Ovary (tissue), 9 donors: ENCODE data around the gene RPL36. TPM values are rescaled to one million over a fixed set of nuclear protein-coding genes. Genes with fewer than 3 reads are reported as not detected.
"Not testable (repeated sequence)": the region's sequence is repeated elsewhere in the genome, so short reads cannot be mapped to it uniquely, and the experiment has no call there.

Experiments used
- DNase-seq, 5 donors: peaks; one replicate each; pipeline ENCODE4 v3.0.0-alpha.2; 2019 to 2020
- H3K27ac ChIP-seq, 2 donors: fragments of 200-600 bp; one replicate each; pipeline versions ENCODE4 v1.5.1 to v1.8.0; 2019 to 2022
- H3K27me3 ChIP-seq: fragments of 200-600 bp; one replicate; pipeline ENCODE4 v1.8.0; 2022
- H3K36me3 ChIP-seq: fragments of 200-600 bp; sonication (generic); one replicate; pipeline ENCODE4 v1.5.1; 2019
- H3K4me1 ChIP-seq: one replicate; pipeline ENCODE4 v1.8.1; 2013; ENCODE audit warnings: mild to moderate bottlenecking, moderate library complexity; ENCODE audit not compliant: insufficient read depth
- H3K4me3 ChIP-seq: fragments of 200-600 bp; sonication (generic); one replicate; pipeline ENCODE4 v1.5.1; 2017
- H3K9me3 ChIP-seq, 2 donors: fragments of 200-600 bp in 1 of 2; sonication (generic) in 1 of 2; one replicate each; pipeline versions ENCODE4 v1.5.1 to v1.8.1; 2013 to 2019; ENCODE audit warnings: mild to moderate bottlenecking in 1 of 2, moderate library complexity in 1 of 2
- EP300 ChIP-seq: sonication (generic); formaldehyde crosslinking; IDR thresholded peaks from one replicate; pipeline ENCODE4 v1.6.1; 2017; ENCODE audit warnings: antibody characterized with exemption
- POLR2A ChIP-seq: fragments of 450-650 bp; IDR thresholded peaks from one replicate; pipeline ENCODE4 v1.6.1; 2017; ENCODE audit warnings: antibody characterized with exemption, mild to moderate bottlenecking, moderate library complexity
- WGBS, 3 donors: extraction: QIAGEN DNeasy Blood & Tissue Kit in 1 of 3; methylation state at CpG; one replicate each; pipeline versions ENCODE4 v1.1.5 to v1.1.7; 2013 to 2017; 5-methylcytosine and 5-hydroxymethylcytosine counted together
- intact Hi-C, 4 donors: fragments of 100-400 bp; cut with DNase I; formaldehyde crosslinking; loops; one replicate each; pipeline versions ENCODE4 v1.11.0 to v1.15.1; 2022 to 2023
- polyA plus RNA-seq, 2 donors: library from polyadenylated mRNA; stranded (reverse); fragments of 200-250 nt in 1 of 2; fragments of 350-450 nt in 1 of 2; fragmentation: Illumina TruSeq in 1 of 2; extraction: RNeasy Lipid Tissue Mini Kit (QIAGEN cat#74804) in 1 of 2; gene quantifications; one replicate each; pipeline ENCODE4 v1.2.3, GENCODE V29; 2013 to 2014
- total RNA-seq, 7 donors: library from RNA; depleted of rRNA in 2 of 7; stranded (reverse); fragments of >200 nt in 2 of 7; fragmentation: NEBNext Ultra II Directional in 3 of 7; extraction: Animal tissue kit (Norgen Biotek cat#: 25700) in 3 of 7; gene quantifications; one replicate each; pipeline versions ENCODE4 v1.1.0 to v1.2.4, GENCODE V29; 2016 to 2023
- TF ChIP-seq, protein P1 (sequence below), 3 donors: fragments of 450-650 bp in 2 of 3; fragments of 200-600 bp in 1 of 3; IDR thresholded peaks; one replicate each; pipeline versions ENCODE4 v1.5.1 to v1.8.0; 2016 to 2022; ENCODE audit warnings: antibody characterized with exemption in 3 of 3, mild to moderate bottlenecking in 1 of 3
- donor health status: DM: no; HTN: no; CAD: no; lungs with moderate emphysema.
- donor health status: DM: no; HTN: no; CAD: no.
- donor health status: Bipolar disorder and iron deficiency.
- donor health status: DM: yes; HTN: yes; CAD: no.
- donor health status: DM: no; HTN: no; CAD: no.
- donor health status: DM: yes; HTN: yes; CAD: no.

Gene RPL36
- total and polyA plus RNA-seq, 9 donors: 318 to 2,904 (median 1,897) TPM

DNA sequence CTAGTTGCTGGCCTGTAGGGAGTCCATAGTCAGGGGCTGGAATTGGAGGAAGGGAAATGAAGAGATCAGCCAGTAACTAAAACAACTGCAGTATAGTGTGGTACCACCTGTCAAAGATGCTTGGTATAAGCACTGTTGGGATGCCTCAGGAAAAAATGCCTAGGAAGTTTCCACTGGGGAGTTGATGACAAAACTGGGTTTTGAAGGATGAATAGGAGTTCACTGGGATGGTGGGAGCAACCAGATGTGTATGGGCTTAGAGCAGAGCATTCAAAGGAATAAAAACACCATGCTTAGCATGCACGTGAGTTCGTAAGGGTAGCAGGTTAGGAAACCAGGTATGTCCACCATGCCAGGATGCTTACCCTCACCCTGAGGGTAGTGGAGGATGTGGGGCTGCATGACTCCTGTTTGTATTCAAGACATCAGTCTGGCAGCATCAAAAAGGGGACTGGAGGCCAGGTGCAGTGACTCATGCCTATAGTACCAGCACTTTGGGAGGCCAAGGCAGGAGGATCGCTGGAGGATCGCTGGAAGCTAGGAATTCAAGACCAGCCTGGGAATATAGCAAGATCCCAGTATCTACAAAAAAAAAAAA, 37.5 kb downstream of the RPL36 start:
- Histone ChIP-seq H3K4me3 (no peak overlapping the region), H3K27me3 (no peaks in the 10 kb centered on the region), H3K27ac (no peak overlapping the region), H3K9me3 (peaks cover 0 to 4% of the 10 kb centered on the region in 2 donors), H3K36me3 (no peaks in the 10 kb centered on the region), H3K4me1 (no peaks in the 10 kb centered on the region)
- no peak for DNase-seq
- 91 to 95% (median 92%) methylated on average over 4 of the region's 4 CpGs for WGBS, 3 donors
- intact Hi-C loops: no loop called here
- no peak for TF ChIP-seq EP300
- no peak for TF ChIP-seq POLR2A
- TF ChIP-seq, protein P1, sequence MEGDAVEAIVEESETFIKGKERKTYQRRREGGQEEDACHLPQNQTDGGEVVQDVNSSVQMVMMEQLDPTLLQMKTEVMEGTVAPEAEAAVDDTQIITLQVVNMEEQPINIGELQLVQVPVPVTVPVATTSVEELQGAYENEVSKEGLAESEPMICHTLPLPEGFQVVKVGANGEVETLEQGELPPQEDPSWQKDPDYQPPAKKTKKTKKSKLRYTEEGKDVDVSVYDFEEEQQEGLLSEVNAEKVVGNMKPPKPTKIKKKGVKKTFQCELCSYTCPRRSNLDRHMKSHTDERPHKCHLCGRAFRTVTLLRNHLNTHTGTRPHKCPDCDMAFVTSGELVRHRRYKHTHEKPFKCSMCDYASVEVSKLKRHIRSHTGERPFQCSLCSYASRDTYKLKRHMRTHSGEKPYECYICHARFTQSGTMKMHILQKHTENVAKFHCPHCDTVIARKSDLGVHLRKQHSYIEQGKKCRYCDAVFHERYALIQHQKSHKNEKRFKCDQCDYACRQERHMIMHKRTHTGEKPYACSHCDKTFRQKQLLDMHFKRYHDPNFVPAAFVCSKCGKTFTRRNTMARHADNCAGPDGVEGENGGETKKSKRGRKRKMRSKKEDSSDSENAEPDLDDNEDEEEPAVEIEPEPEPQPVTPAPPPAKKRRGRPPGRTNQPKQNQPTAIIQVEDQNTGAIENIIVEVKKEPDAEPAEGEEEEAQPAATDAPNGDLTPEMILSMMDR (IDR thresholded peaks at IDR 0.05): no peak

- H3K4me3 ChIP-seq, H3K4me1 ChIP-seq, DNase-seq, H3K27ac ChIP-seq, intact Hi-C loops, H3K27me3 ChIP-seq, H3K36me3 ChIP-seq, H3K9me3 ChIP-seq: not testable (repeated sequence)
- WGBS, 3 donors: 79 to 92% (median 84%) methylated on average over 2 of the region's 2 CpGs
Measured at GRCh38 chr19:5733172-5733571, 43.1 kb downstream of the RPL36 start.

DNA sequence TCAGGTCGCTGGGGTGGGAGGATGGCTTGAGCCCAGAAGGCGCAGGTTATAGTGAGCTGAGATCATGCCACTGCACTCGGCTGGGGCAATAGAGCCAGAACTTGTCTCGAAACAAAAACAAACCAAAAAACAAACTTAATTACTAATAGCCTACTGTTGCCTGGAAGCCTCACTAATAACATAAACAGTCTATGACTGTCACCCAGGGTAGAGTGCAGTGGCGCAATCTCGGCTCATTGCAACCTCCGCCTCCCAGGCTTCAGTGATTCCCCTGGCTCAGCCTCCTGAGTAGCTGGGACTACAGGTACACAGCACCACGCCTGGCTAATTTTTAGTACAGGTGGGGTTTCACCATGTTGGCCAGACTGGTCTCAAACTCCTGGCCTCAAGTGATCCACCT, 48.3 kb downstream of the RPL36 start:
- WGBS, 3 donors: 72 to 77% (median 76%) methylated on average over 8 of the region's 8 CpGs
- H3K36me3 ChIP-seq: no peaks in the 10 kb centered on the region
- H3K4me3 ChIP-seq: no peak overlapping the region
- H3K9me3 ChIP-seq: no peaks in the 10 kb centered on the region
- no peak overlapping the region for H3K27ac ChIP-seq
- DNase-seq: no peak
- H3K27me3 ChIP-seq: no peaks in the 10 kb centered on the region
- intact Hi-C loops: no loop called here
- H3K4me1 ChIP-seq: no peaks in the 10 kb centered on the region
- TF ChIP-seq EP300 (no peak), POLR2A (no peak)
- TF ChIP-seq, protein P1 (IDR thresholded peaks at IDR 0.05): no peak

Other genes starting within 250 kb of the RPL36 start
- gene ZNRF4, start 234.9 kb upstream of the RPL36 start, total RNA-seq: not detected
- gene ZNRF4, start 234.9 kb upstream of the RPL36 start, polyA plus RNA-seq: not detected
- gene TINCR, start 122.3 kb upstream of the RPL36 start, total RNA-seq: 1 to 10 TPM in 2 of 7 donors, under 1 TPM in 5; 0.11 to 3.4 (median 0.48) TPM
- under 1 TPM; 0.18 to 0.35 TPM for gene TINCR, start 122.3 kb upstream of the RPL36 start, polyA plus RNA-seq
- gene SAFB2, start 67.5 kb upstream of the RPL36 start, total RNA-seq: 100 to 1,000 TPM in 5 of 7 donors, 10 to 100 TPM in 2; 51.3 to 173 (median 109) TPM
- gene SAFB2, start 67.5 kb upstream of the RPL36 start, polyA plus RNA-seq: 100 to 1,000 TPM in 1 of 2 donors, 10 to 100 TPM in 1; 74.5 to 107 TPM
- gene SAFB, start 67.2 kb upstream of the RPL36 start, total RNA-seq: 100 to 1,000 TPM in 1 of 7 donors, 10 to 100 TPM in 6; 66.9 to 108 (median 88.7) TPM
- 10 to 100 TPM; 64.1 to 72.5 TPM for gene SAFB, start 67.2 kb upstream of the RPL36 start, polyA plus RNA-seq
- gene MICOS13, start 9.8 kb upstream of the RPL36 start, total RNA-seq: 10 to 100 TPM; 25.7 to 48.7 (median 44.2) TPM
- gene MICOS13, start 9.8 kb upstream of the RPL36 start, polyA plus RNA-seq: 10 to 100 TPM in 1 of 2 donors, 1 to 10 TPM in 1; 5.2 to 47.3 TPM
- 10 to 100 TPM in 2 of 7 donors, 1 to 10 TPM in 5; 3.1 to 20.7 (median 8.5) TPM for gene HSD11B1L, start 9.3 kb upstream of the RPL36 start, total RNA-seq
- 10 to 100 TPM in 1 of 2 donors, 1 to 10 TPM in 1; 3.5 to 10.6 TPM for gene HSD11B1L, start 9.3 kb upstream of the RPL36 start, polyA plus RNA-seq
- gene LONP1, start 29.9 kb downstream of the RPL36 start, total RNA-seq: 10 to 100 TPM; 33.9 to 77.2 (median 56.1) TPM
- 10 to 100 TPM; 25.5 to 36.5 TPM for gene LONP1, start 29.9 kb downstream of the RPL36 start, polyA plus RNA-seq
- gene CATSPERD, start 30.3 kb downstream of the RPL36 start, total RNA-seq: 1 to 10 TPM in 1 of 7 donors, under 1 TPM in 1, not detected in 5; 0.67 to 4.5 TPM
- gene CATSPERD, start 30.3 kb downstream of the RPL36 start, polyA plus RNA-seq: not detected
- 1 to 10 TPM in 5 of 7 donors, under 1 TPM in 2; 0.24 to 3.8 (median 2.3) TPM for gene PRR22, start 94.5 kb downstream of the RPL36 start, total RNA-seq
- 1 to 10 TPM in 1 of 2 donors, not detected in 1; 1.6 TPM for gene PRR22, start 94.5 kb downstream of the RPL36 start, polyA plus RNA-seq
- 10 to 100 TPM; 29.3 to 50.1 (median 39.9) TPM for gene DUS3L, start 100.9 kb downstream of the RPL36 start, total RNA-seq
- 10 to 100 TPM in 1 of 2 donors, 1 to 10 TPM in 1; 1.2 to 39.7 TPM for gene DUS3L, start 100.9 kb downstream of the RPL36 start, polyA plus RNA-seq
- gene NRTN, start 114.8 kb downstream of the RPL36 start, total RNA-seq: 1 to 10 TPM in 2 of 7 donors, under 1 TPM in 2, not detected in 3; 0.38 to 2.8 (median 1.3) TPM
- under 1 TPM in 1 of 2 donors, not detected in 1; 0.11 TPM for gene NRTN, start 114.8 kb downstream of the RPL36 start, polyA plus RNA-seq
- 1 to 10 TPM in 1 of 7 donors, under 1 TPM in 3, not detected in 3; 0.11 to 2.6 (median 0.38) TPM for gene FUT6, start 149.4 kb downstream of the RPL36 start, total RNA-seq
- gene FUT6, start 149.4 kb downstream of the RPL36 start, polyA plus RNA-seq: not detected
- gene FUT3, start 161.2 kb downstream of the RPL36 start, total RNA-seq: 1 to 10 TPM in 1 of 7 donors, under 1 TPM in 4, not detected in 2; 0.11 to 1.8 (median 0.18) TPM
- under 1 TPM in 1 of 2 donors, not detected in 1; 0.04 TPM for gene FUT3, start 161.2 kb downstream of the RPL36 start, polyA plus RNA-seq
- under 1 TPM in 3 of 7 donors, not detected in 4; 0.15 to 0.23 (median 0.22) TPM for gene FUT5, start 180.2 kb downstream of the RPL36 start, total RNA-seq
- not detected for gene FUT5, start 180.2 kb downstream of the RPL36 start, polyA plus RNA-seq
- gene NDUFA11, start 213.5 kb downstream of the RPL36 start, total RNA-seq: 100 to 1,000 TPM; 169 to 352 (median 203) TPM
- 100 to 1,000 TPM in 1 of 2 donors, 1 to 10 TPM in 1; 3.9 to 315 TPM for gene NDUFA11, start 213.5 kb downstream of the RPL36 start, polyA plus RNA-seq
- gene VMAC, start 214.6 kb downstream of the RPL36 start, total RNA-seq: 1 to 10 TPM; 5.0 to 8.5 (median 7.0) TPM
- 1 to 10 TPM; 3.4 to 6.4 TPM for gene VMAC, start 214.6 kb downstream of the RPL36 start, polyA plus RNA-seq
- 100 to 1,000 TPM in 1 of 7 donors, 10 to 100 TPM in 5, 1 to 10 TPM in 1; 7.0 to 313 (median 35.8) TPM for gene CAPS, start 224.0 kb downstream of the RPL36 start, total RNA-seq
- gene CAPS, start 224.0 kb downstream of the RPL36 start, polyA plus RNA-seq: 10 to 100 TPM in 1 of 2 donors, 1 to 10 TPM in 1; 1.7 to 12.4 TPM